Measurements from ENCODE around the gene SLC16A8. TPM values are rescaled to one million over a fixed set of nuclear protein-coding genes. Genes with fewer than 3 reads are reported as not detected.

SLC16A8 gene
- total RNA-seq, 2 experiments from 2014 or later: not detected

DNA sequence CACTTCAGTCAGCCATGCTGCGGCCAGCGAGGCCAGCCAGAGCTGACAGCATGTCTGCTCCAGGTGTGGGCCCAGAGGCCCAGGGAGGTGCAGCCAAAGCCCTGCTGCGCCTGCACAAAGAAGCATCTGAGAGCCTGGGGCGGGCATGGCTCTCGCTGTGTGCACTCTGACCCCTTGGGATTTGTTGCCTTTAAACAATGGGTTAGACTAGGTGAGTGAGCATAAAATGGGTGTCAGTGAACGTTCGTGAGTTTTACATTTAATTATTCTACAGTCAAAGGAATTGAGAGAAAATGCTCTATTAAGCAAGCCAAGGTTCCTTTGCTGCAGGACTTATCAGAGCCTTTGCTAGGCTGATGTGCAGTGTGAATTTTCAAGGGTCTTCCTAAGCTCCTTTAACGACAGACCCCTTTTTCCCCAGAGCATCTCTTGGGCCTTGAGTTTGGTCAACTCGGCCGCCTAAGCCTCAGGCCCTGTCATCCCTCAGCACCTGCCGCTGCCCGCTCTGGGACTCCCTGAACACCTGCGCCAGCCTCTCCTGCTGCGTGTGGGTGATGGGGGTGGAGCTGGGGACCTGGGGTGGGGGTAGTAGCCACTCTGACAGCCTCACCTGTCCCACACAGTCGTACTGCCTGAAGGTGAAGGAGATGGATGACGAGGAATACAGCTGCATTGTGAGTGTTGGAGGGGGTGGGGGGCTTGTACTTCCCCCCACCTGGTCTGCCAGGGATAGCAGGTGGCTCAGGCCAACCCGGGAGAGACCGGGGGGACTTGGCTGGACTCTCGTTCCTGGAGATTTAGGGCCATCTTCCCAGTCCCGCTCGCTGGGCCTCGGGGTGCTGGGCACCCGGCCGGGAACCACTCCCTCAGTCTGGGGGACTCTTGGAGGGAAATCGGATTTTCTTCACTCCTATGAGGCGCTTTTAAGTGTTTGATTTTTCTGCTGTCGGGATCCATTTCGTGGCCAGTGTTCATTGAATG is 10.5 kb downstream of the SLC16A8 start:
- H3K36me3 Mint-ChIP-seq: peaks cover 6% of the 10 kb centered on the region
- H3K4me1 Mint-ChIP-seq: no peaks in the 10 kb centered on the region
- DNase-seq: no peak
- H3K4me3 Mint-ChIP-seq: no peak overlapping the region
- H3K27ac Mint-ChIP-seq: no peak overlapping the region
- no peaks in the 10 kb centered on the region for H3K27me3 Mint-ChIP-seq
- H3K9me3 Mint-ChIP-seq: no peaks in the 10 kb centered on the region

- Mint-ChIP-seq H3K9me3 (no peaks in the 10 kb centered on the region), H3K27ac (no peak overlapping the region), H3K4me3 (no peak overlapping the region), H3K36me3 (peaks cover 6% of the 10 kb centered on the region), H3K4me1 (no peaks in the 10 kb centered on the region), H3K27me3 (no peaks in the 10 kb centered on the region)
- no peak for DNase-seq
These were observed 11.4 kb downstream of the SLC16A8 start for GRCh38 chr22:38072322-38073149.

DNA sequence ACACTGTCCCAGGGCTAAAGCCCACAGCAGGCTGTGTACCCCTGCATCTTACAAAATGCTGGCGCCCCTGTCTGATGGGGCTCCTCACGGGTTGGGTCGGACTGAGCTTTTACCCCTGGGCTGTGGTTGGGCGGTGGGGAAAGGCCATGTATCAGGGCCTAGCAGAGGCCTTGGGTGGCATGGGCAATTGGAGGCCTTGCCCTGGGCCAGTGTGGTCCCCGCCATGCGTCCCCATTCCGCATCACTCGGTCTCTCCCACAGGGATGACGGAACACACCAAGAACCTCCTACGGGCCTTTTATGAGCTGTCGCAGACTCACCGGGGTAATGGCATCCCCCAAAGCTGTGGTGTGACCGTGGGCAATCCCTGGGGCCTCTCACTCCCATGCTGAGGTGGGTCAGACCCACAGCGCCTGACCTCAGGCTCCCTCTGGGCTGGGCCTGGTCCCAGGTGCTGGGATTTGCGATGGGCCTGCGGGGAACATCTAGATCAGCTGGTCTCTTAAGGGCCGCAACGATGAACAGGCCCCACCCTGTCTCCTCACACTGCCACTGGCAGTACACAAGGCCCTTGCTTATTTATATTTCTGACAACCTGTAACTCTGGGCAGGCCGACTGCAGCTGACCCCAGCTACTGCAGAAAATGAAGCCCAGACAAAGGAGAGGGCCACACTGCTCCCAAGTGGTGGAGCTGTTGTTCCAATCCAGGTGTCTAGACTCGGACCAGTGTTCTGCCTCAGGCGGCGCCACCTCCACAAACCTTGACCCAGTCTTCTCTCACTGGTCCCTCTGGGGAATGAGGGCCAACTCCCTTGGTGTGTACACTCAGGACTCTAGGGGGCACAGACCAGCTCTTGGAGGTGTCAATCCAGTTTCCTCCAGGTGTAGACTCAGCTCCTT is 12.3 kb downstream of the SLC16A8 start:
- no peak overlapping the region for H3K4me3 Mint-ChIP-seq
- no peaks in the 10 kb centered on the region for H3K4me1 Mint-ChIP-seq
- no peak overlapping the region for H3K27ac Mint-ChIP-seq
- peaks cover 6% of the 10 kb centered on the region for H3K36me3 Mint-ChIP-seq
- DNase-seq: no peak
- H3K27me3 Mint-ChIP-seq: no peaks in the 10 kb centered on the region
- no peaks in the 10 kb centered on the region for H3K9me3 Mint-ChIP-seq

GRCh38 chr22:38070250-38070921 is 13.6 kb downstream of the SLC16A8 start:
- Mint-ChIP-seq H3K36me3 (peaks cover 9% of the 10 kb centered on the region), H3K4me1 (no peaks in the 10 kb centered on the region), H3K4me3 (no peak overlapping the region), H3K27ac (no peak overlapping the region), H3K9me3 (no peaks in the 10 kb centered on the region), H3K27me3 (no peaks in the 10 kb centered on the region)
- DNase-seq: no peak

DNA sequence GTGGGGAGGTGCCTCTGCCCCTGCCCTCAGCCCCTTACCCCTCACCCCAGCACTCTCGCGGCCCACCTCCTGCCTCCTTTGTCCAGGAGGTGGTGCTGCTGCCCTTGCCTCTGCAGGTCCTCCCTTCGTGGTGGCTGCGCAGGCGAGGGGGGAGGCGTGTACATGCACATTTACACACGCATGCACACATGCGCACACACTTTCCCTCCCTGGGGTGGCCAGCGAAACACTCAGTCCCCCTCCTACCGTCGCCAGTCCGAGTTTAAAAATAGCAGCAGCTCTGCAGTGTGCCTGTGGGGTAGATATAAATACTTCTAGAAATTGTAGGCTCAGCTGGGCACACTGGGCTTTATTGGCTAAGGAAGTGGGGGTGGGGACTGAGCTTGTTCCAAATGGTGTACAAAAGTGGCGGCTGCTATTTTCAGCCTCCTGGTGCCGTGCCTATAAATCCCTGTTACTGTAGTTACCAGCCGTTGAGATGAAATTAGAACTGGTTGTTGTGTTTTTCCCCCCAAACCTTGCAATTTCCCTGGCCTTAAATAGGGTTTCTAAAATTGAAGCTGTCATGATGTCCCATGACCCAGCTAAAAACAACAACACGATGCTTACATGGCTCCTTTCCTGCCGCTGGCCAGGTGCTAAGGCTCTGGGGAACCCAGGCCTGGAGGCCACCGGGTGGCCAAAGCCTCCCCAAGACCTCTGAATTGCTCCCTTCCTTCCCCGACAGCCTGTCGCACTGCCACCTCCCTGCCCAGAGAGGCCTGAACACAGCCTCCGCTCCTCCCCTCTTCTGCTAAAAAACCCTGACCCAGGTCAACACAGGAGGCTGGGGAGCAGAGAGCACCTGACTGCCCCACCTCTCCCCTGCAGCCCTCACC is 14.4 kb downstream of the SLC16A8 start:
- Mint-ChIP-seq H3K4me1 (no peaks in the 10 kb centered on the region), H3K36me3 (peaks cover 9% of the 10 kb centered on the region), H3K27ac (no peak overlapping the region), H3K4me3 (no peak overlapping the region), H3K27me3 (no peaks in the 10 kb centered on the region), H3K9me3 (no peaks in the 10 kb centered on the region)
- no peak for DNase-seq

- no peak for DNase-seq
- H3K4me3 Mint-ChIP-seq: no peak overlapping the region
- H3K27ac Mint-ChIP-seq: no peak overlapping the region
- no peaks in the 10 kb centered on the region for H3K9me3 Mint-ChIP-seq
- no peaks in the 10 kb centered on the region for H3K27me3 Mint-ChIP-seq
- H3K4me1 Mint-ChIP-seq: no peaks in the 10 kb centered on the region
- peaks cover 8% of the 10 kb centered on the region for H3K36me3 Mint-ChIP-seq
These were observed 15.2 kb downstream of the SLC16A8 start for GRCh38 chr22:38068641-38069371.

DNA sequence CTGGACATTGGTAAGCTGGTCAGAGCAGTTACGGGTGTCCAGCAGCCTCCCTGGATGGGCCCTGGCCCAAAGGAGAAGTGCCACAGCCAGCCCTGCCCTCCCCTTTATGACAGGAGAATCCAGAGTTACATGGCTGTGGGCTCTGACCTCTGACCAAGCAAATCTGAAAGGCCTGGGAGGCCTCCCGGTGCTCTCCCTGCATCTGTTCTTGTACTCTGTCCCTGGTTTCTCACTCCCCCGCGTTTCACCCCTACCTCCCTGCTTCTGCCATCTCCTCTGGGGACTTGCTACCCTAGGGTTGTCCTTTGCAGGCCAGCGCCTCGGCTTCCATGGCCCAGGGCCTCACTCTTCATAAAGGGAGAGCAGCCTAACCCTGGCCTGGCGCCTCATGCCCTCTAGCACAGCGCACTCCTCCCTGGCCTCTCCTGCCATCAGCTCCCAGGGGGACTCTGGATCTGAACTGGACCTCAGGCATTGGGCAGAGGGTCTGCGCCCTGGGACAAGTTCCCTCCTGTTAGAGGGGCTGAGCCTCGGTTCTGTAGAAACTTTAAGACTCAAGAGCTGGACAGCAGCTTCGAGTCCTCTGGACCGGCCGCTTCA is 16.1 kb downstream of the SLC16A8 start:
- no peak for DNase-seq
- Mint-ChIP-seq H3K27ac (no peak overlapping the region), H3K4me3 (no peak overlapping the region), H3K27me3 (no peaks in the 10 kb centered on the region), H3K36me3 (peaks cover 7% of the 10 kb centered on the region), H3K9me3 (no peaks in the 10 kb centered on the region), H3K4me1 (no peaks in the 10 kb centered on the region)

DNA sequence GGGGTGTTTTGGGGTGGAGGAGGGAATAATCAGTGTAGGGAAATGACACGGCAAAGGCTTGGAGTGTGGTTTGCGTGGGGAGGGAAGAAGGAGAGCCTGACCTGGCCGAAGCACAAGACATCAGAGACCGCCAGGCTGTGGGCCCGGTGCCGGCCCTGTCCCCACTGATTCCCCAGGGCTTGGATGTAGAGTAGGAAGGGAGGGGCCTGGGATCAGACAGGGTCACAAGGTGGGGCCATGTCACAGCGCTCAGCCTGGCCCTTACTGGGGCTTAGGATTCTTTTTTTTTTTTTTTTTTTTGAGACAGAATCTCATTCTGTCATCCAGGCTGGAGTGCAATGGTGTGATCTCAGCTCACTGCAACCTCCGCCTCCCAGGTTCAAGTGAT is 17.0 kb downstream of the SLC16A8 start:
- H3K4me3 Mint-ChIP-seq: no peak overlapping the region
- no peak for DNase-seq
- no peaks in the 10 kb centered on the region for H3K27me3 Mint-ChIP-seq
- H3K4me1 Mint-ChIP-seq: no peaks in the 10 kb centered on the region
- H3K27ac Mint-ChIP-seq: no peak overlapping the region
- H3K9me3 Mint-ChIP-seq: no peaks in the 10 kb centered on the region
- H3K36me3 Mint-ChIP-seq: peaks cover 9% of the 10 kb centered on the region

GRCh38 chr22:38066381-38067027 is 17.5 kb downstream of the SLC16A8 start:
- Mint-ChIP-seq H3K27ac (no peak overlapping the region), H3K36me3 (peaks cover 9% of the 10 kb centered on the region), H3K4me3 (no peak overlapping the region), H3K4me1 (no peaks in the 10 kb centered on the region), H3K9me3 (no peaks in the 10 kb centered on the region), H3K27me3 (no peaks in the 10 kb centered on the region)
- no peak for DNase-seq

- Mint-ChIP-seq H3K9me3 (no peaks in the 10 kb centered on the region), H3K27ac (no peak overlapping the region), H3K4me3 (no peak overlapping the region), H3K27me3 (no peaks in the 10 kb centered on the region), H3K36me3 (peaks cover 9% of the 10 kb centered on the region), H3K4me1 (no peaks in the 10 kb centered on the region)
- no peak for DNase-seq
These were observed 18.4 kb downstream of the SLC16A8 start for GRCh38 chr22:38065539-38065938.

GRCh38 chr22:38062791-38063190 is 21.2 kb downstream of the SLC16A8 start:
- H3K36me3 Mint-ChIP-seq: peaks cover 15% of the 10 kb centered on the region
- no peak overlapping the region for H3K27ac Mint-ChIP-seq
- H3K9me3 Mint-ChIP-seq: no peaks in the 10 kb centered on the region
- peaks cover 6% of the 10 kb centered on the region for H3K4me1 Mint-ChIP-seq
- no peak overlapping the region for H3K4me3 Mint-ChIP-seq
- DNase-seq: no peak
- no peaks in the 10 kb centered on the region for H3K27me3 Mint-ChIP-seq
